K562 (cell line): Measurements from ENCODE around the gene GLI3. TPM values are rescaled to one million over a fixed set of nuclear protein-coding genes. Genes with fewer than 3 reads are reported as not detected.

Experiments used
- AFF1 ChIP-seq, 2 experiments: fragments of 450-650 bp; IDR thresholded peaks; 2 replicates each; pipeline ENCODE4 v1.6.1; 2018; ENCODE audit warnings: mild to moderate bottlenecking in 2 of 2, low read depth in 1 of 2; ENCODE audit not compliant: partially characterized antibody in 2 of 2
- CXXC5 ChIP-seq: fragments of 250-450 bp; sonication (Bioruptor Pico); IDR thresholded peaks from 2 replicates; pipeline ENCODE4 v1.8.0; 2022; ENCODE audit warnings: inconsistent platforms, mild to moderate bottlenecking, moderate library complexity
- IRF9 ChIP-seq: fragments of 450-650 bp; IDR thresholded peaks from 2 replicates; pipeline ENCODE4 v1.6.1; 2016; ENCODE audit warnings: missing biosample characterization, missing genetic modification characterization
- NR3C1 ChIP-seq: sonication (generic); formaldehyde crosslinking; IDR thresholded peaks from 2 replicates; pipeline ENCODE4 v1.8.1; 2022; ENCODE audit warnings: missing genetic modification reagents
- POLR2AphosphoS5 ChIP-seq: IDR thresholded peaks from 2 replicates; pipeline ENCODE4 v1.6.1; 2011; ENCODE audit warnings: mild to moderate bottlenecking, low read depth, low read length, moderate library complexity; ENCODE audit not compliant: control insufficient read depth, insufficient read depth
- RBBP5 ChIP-seq: fragments of 200-600 bp; sonication (generic); IDR thresholded peaks from 2 replicates; pipeline ENCODE4 v1.6.1; 2012; ENCODE audit warnings: borderline replicate concordance, mild to moderate bottlenecking, low read length, control low read depth, inconsistent platforms; ENCODE audit not compliant: insufficient read depth, poor library complexity, severe bottlenecking
- ZNF695 ChIP-seq: fragments of 450-650 bp; formaldehyde crosslinking; IDR thresholded peaks from 2 replicates; pipeline ENCODE4 v1.4.0; 2020; ENCODE audit warnings: mild to moderate bottlenecking, moderate library complexity
- polyA plus RNA-seq, 8 experiments: library from polyadenylated mRNA; depleted of rRNA in 4 of 8; stranded (reverse) in 5 of 8; unstranded in 3 of 8; fragments of >200 nt; fragmentation: Nextera tagmentation in 2 of 8; fragmentation: Illumina TruSeq in 1 of 8; extraction: Ambion mirVana in 2 of 8; extraction: Trizol in 1 of 8; gene quantifications; 2 replicates each; pipeline versions ENCODE4 v1.2.1 to v1.2.3, GENCODE V29; 2011 to 2014; ENCODE audit warnings: inconsistent platforms in 1 of 8, missing spikeins in 1 of 8
- total RNA-seq, 7 experiments: library from RNA; depleted of rRNA in 6 of 7; stranded (reverse); fragments of >200 nt in 6 of 7; fragmentation: Illumina TruSeq in 2 of 7; extraction: Trizol in 2 of 7; gene quantifications; 2 replicates each; pipeline versions ENCODE4 v1.2.1 to v1.2.3, GENCODE V29; 2011 to 2021; ENCODE audit warnings: low replicate concordance in 1 of 7
- TF ChIP-seq, protein P1 (sequence below), 2 experiments: fragments of 450-650 bp in 1 of 2; sonication (generic) in 1 of 2; formaldehyde crosslinking; conservative IDR thresholded peaks; 2 replicates each; pipeline versions ENCODE4 v1.4.0 to v1.8.1; 2020 to 2022; ENCODE audit warnings: mild to moderate bottlenecking in 1 of 2, missing genetic modification reagents in 1 of 2
- TF ChIP-seq, protein P2 (sequence below): sonication (generic); formaldehyde crosslinking; IDR thresholded peaks from 2 replicates; pipeline ENCODE4 v1.4.0; 2020; ENCODE audit warnings: mild to moderate bottlenecking, missing genetic modification reagents

The GLI3 gene
- total and polyA plus RNA-seq, 9 of the 15 experiments (the other 6 are each of a cell fraction or from before 2014, with no cell fraction given) = 0.01 to 0.18 (median 0.07) TPM; not detected in 6

DNA sequence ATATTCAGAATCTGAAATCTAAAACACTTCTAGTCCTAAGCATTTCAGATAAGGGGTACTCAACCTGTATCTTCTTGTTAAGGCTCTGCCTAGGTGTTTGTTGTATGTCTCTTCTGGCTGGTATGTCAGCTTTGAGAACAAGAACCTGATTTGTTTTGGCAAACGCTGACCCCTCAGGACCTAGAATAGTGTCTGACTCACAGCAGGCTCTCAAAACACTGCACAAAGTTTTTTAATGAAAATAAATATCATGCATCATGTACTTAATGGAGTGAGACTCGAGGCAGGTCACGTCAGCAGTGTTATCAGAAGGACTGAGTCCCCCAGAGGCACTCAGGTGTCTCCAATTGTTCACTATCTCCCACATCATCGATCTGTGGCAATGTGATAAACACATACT, 99.1 kb downstream of the GLI3 start (continued):
- no peak for TF ChIP-seq AFF1 (IDR thresholded peaks at IDR 0.05; ENCODE audit: low read depth in 1 of 2, partially characterized antibody in 2 of 2)
- TF ChIP-seq IRF9 (tag) = no peak
- TF ChIP-seq, protein P1, sequence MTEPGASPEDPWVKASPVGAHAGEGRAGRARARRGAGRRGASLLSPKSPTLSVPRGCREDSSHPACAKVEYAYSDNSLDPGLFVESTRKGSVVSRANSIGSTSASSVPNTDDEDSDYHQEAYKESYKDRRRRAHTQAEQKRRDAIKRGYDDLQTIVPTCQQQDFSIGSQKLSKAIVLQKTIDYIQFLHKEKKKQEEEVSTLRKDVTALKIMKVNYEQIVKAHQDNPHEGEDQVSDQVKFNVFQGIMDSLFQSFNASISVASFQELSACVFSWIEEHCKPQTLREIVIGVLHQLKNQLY (CRISPR knock-in tag; conservative IDR thresholded peaks at IDR 0.05) = no peak
- TF ChIP-seq ZNF695 (CRISPR knock-in tag) = no peak
- TF ChIP-seq POLR2AphosphoS5 = no peak
- no peak for TF ChIP-seq NR3C1 (CRISPR knock-in tag)
- TF ChIP-seq, protein P2, sequence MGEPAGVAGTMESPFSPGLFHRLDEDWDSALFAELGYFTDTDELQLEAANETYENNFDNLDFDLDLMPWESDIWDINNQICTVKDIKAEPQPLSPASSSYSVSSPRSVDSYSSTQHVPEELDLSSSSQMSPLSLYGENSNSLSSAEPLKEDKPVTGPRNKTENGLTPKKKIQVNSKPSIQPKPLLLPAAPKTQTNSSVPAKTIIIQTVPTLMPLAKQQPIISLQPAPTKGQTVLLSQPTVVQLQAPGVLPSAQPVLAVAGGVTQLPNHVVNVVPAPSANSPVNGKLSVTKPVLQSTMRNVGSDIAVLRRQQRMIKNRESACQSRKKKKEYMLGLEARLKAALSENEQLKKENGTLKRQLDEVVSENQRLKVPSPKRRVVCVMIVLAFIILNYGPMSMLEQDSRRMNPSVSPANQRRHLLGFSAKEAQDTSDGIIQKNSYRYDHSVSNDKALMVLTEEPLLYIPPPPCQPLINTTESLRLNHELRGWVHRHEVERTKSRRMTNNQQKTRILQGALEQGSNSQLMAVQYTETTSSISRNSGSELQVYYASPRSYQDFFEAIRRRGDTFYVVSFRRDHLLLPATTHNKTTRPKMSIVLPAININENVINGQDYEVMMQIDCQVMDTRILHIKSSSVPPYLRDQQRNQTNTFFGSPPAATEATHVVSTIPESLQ (CRISPR knock-in tag) = no peak
- no peak for TF ChIP-seq CXXC5 (CRISPR knock-in tag)
- no peak for TF ChIP-seq RBBP5
